ENCODE measurements around the gene RHOF. TPM values are rescaled to one million over a fixed set of nuclear protein-coding genes. Genes with fewer than 3 reads are reported as not detected.

Gene RHOF
- total and polyA plus RNA-seq, 11 donors = 18.8 to 45.2 (median 25.7) TPM

DNA sequence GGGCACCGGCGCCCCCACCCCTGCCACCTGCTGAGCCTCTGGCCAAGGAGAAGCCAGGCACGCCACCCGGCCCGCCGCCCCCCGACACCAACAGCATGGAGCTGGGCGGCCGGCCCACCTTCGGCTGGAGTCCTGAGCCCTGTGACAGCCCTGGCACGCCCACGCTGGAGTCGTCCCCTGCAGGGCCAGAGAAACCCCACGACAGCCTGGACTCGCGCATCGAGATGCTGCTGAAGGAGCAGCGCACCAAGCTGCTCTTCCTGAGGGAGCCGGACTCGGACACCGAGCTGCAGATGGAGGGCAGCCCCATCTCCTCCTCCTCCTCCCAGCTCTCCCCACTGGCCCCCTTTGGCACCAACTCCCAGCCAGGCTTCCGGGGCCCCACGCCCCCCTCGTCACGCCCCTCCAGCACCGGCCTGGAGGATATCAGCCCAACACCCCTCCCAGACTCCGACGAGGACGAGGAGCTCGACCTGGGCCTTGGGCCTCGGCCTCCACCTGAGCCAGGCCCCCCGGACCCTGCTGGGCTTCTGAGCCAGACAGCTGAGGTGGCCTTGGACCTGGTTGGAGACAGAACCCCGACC lies 16.8 kb upstream of the RHOF start:
- ATAC-seq (no peak), DNase-seq (peak in 1 of 5 donors; percentile 17)
- Histone ChIP-seq H3K4me3 (no peak overlapping the region), H3K27me3 (no peaks in the 10 kb centered on the region), H3K27ac (peak overlapping the region in 2 of 12 donors; percentile 73 to 82), H3K9me3 (no peaks in the 10 kb centered on the region), H3K36me3 (peaks cover 0 to 65% (median 49%) of the 10 kb centered on the region in 9 donors), H3K4me1 (peaks cover 5 to 67% (median 54%) of the 10 kb centered on the region in 12 donors)
- intact Hi-C loops (cut with DNase I) = loop anchor here in 7 of 10 donors (2.0 to 5.0 kb wide), 4 partner anchors 14 to 113 kb away; partner anchors contain the start of gene PSMD9 (in 2 of the 7)
- 48 to 72% (median 61%) methylated on average over 12 to 33 of the region's 33 CpGs for WGBS, 4 donors
- TF ChIP-seq POLR2A (IDR thresholded peaks at IDR 0.05) = no peak
- TF ChIP-seq, protein P1, sequence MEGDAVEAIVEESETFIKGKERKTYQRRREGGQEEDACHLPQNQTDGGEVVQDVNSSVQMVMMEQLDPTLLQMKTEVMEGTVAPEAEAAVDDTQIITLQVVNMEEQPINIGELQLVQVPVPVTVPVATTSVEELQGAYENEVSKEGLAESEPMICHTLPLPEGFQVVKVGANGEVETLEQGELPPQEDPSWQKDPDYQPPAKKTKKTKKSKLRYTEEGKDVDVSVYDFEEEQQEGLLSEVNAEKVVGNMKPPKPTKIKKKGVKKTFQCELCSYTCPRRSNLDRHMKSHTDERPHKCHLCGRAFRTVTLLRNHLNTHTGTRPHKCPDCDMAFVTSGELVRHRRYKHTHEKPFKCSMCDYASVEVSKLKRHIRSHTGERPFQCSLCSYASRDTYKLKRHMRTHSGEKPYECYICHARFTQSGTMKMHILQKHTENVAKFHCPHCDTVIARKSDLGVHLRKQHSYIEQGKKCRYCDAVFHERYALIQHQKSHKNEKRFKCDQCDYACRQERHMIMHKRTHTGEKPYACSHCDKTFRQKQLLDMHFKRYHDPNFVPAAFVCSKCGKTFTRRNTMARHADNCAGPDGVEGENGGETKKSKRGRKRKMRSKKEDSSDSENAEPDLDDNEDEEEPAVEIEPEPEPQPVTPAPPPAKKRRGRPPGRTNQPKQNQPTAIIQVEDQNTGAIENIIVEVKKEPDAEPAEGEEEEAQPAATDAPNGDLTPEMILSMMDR (IDR thresholded peaks at IDR 0.05) = no peak

DNA sequence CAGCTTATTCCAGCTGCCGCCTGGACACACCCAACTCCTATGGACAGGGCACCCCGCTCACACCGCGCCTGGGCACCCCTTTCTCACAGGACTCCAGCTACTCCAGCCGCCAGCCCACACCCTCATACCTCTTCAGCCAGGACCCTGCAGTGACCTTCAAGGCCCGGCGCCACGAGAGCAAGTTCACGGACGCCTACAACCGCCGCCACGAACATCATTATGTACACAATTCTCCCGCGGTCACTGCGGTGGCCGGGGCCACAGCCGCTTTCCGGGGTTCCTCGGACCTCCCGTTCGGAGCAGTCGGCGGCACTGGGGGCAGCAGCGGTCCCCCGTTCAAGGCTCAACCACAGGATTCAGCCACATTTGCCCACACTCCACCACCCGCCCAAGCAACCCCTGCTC lies 16.2 kb upstream of the RHOF start:
- peak in 1 of 5 donors; percentile 18 for DNase-seq

DNA sequence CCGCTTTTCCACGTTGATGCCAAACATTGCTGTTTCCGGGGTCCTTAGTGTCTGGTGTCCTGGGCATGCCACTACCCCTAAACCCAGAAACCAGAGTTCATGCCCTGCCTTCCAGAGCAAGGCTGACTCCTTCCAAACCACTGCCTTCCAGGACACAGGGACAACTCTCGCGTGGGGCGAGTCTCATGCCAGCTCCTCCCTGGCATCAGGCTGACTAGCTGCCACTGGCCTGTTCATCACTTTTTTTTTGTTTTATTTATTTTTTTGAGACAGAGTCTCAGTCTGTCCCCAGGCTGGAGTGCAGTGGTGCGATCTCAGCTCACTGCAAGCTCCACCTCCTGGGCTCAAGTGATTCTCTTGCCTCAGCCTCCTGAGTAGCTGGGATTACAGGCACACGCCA lies 15.1 kb upstream of the RHOF start:
- Histone ChIP-seq H3K36me3 (peaks cover 0 to 51% (median 34%) of the 10 kb centered on the region in 9 donors), H3K9me3 (no peaks in the 10 kb centered on the region), H3K27ac (no peak overlapping the region), H3K27me3 (no peaks in the 10 kb centered on the region), H3K4me3 (no peak overlapping the region), H3K4me1 (peaks cover 5 to 70% (median 54%) of the 10 kb centered on the region in 12 donors)
- TF ChIP-seq, protein P1 (IDR thresholded peaks at IDR 0.05) = no peak
- TF ChIP-seq POLR2A (IDR thresholded peaks at IDR 0.05) = no peak
- DNase-seq (no peak), ATAC-seq (no peak)
- WGBS, 4 donors = 78 to 90% (median 89%) methylated on average over 8 of the region's 8 CpGs
- intact Hi-C loops (cut with DNase I) = no loop called here

More for the DNA sequence above, 16.2 kb upstream of the RHOF start:
- Histone ChIP-seq H3K4me1 (peaks cover 5 to 73% (median 55%) of the 10 kb centered on the region in 12 donors), H3K4me3 (no peak overlapping the region), H3K27ac (no peak overlapping the region), H3K27me3 (no peaks in the 10 kb centered on the region), H3K36me3 (peaks cover 0 to 59% (median 43%) of the 10 kb centered on the region in 9 donors), H3K9me3 (no peaks in the 10 kb centered on the region)
- no peak for ATAC-seq
- WGBS, 4 donors = 90 to 94% (median 92%) methylated on average over 20 to 27 of the region's 27 CpGs
- intact Hi-C loops (cut with DNase I) = loop anchor here in 7 of 10 donors (2.0 to 5.0 kb wide), 4 partner anchors 13 to 112 kb away; partner anchors contain the start of gene PSMD9 (in 2 of the 7)
- TF ChIP-seq, protein P1 (IDR thresholded peaks at IDR 0.05) = no peak
- TF ChIP-seq POLR2A (IDR thresholded peaks at IDR 0.05) = no peak

DNA sequence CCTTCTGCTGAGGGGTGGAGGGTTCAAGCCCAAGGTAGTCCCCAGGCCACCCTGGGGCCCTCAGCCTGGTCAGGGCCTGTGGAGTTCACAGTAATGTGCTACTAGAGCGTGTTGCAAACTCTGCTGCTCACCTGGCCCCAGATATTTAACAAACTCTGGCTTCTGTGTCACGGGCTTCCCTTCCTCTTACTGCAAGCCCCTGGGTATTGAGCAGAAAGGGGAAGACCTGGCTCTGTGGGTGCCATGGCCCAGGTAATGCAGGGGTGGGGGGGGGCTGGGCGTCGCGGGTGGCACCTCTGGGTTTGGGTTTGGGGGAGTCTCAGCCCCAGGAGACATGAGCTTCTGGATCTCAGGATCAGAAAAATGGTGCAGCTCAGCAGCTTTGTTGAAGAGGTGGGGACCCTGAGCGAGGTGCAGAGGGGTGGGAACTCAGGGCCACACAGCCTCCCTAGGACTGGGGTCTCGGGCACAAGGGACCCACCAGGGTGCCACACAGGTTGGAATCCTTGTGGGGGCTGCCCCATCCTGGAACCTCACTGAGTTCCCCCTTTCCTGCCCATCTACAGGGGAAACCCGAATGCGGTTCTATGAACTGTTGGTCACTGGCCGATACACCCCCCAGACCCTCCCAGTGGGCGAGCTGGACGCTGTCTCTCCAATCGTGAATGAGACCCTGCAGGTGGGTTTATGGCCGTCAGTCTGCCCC lies 14.3 kb upstream of the RHOF start:
- 78 to 85% (median 83%) methylated on average over 12 to 14 of the region's 14 CpGs for WGBS, 4 donors
- intact Hi-C loops (cut with DNase I) = no loop called here
- Histone ChIP-seq H3K36me3 (peaks cover 0 to 44% (median 34%) of the 10 kb centered on the region in 9 donors), H3K4me3 (no peak overlapping the region), H3K27me3 (no peaks in the 10 kb centered on the region), H3K9me3 (no peaks in the 10 kb centered on the region), H3K4me1 (peaks cover 5 to 65% (median 46%) of the 10 kb centered on the region in 12 donors), H3K27ac (peak overlapping the region in 1 of 12 donors; percentile 100)
- TF ChIP-seq, protein P1 (IDR thresholded peaks at IDR 0.05) = no peak
- TF ChIP-seq POLR2A (IDR thresholded peaks at IDR 0.05) = no peak
- ATAC-seq (no peak), DNase-seq (peak in 1 of 5 donors; percentile 49)

All from heart left ventricle (tissue), 16 donors.